ENCODE results near the gene ZFAND3. TPM values are rescaled to one million over a fixed set of nuclear protein-coding genes. Genes with fewer than 3 reads are reported as not detected.

Gene ZFAND3
- total and polyA plus RNA-seq, 10 donors: 9.3 to 63.7 (median 49.9) TPM

GRCh38 chr6:38153076-38153797 is 333.7 kb downstream of the ZFAND3 start:
- TF ChIP-seq POLR2A (IDR thresholded peaks at IDR 0.05) (no peak), POLR2AphosphoS5 (IDR thresholded peaks at IDR 0.05) (no peak), CTCF (IDR thresholded peaks at IDR 0.05 in 8 of 11, conservative IDR thresholded peaks at IDR 0.05 in 3 of 11) (no peak)
- WGBS, 5 donors: 86 to 90% (median 89%) methylated on average over 21 to 23 of the region's 23 CpGs
- no peaks in the 10 kb centered on the region for H3K9me3 ChIP-seq
- H3K27me3 ChIP-seq (replicated peaks in 1 of 7): no peaks in the 10 kb centered on the region
- no peak overlapping the region for H3K4me3 ChIP-seq
- no peak overlapping the region for H3K27ac ChIP-seq
- intact Hi-C loops (cut with DNase I; ENCODE audit: low total_unique reads): no loop called here
- peaks cover 0 to 64% (median 14%) of the 10 kb centered on the region in 6 donors for H3K36me3 ChIP-seq
- peaks cover 0 to 26% (median 8%) of the 10 kb centered on the region in 6 donors for H3K4me1 ChIP-seq
- DNase-seq: no peak

GRCh38 chr6:38153798-38154345 is 334.3 kb downstream of the ZFAND3 start:
- H3K36me3 ChIP-seq: peaks cover 0 to 61% (median 14%) of the 10 kb centered on the region in 6 donors
- intact Hi-C loops (cut with DNase I; ENCODE audit: low total_unique reads): no loop called here
- 70 to 87% (median 80%) methylated on average over 12 to 16 of the region's 16 CpGs for WGBS, 5 donors
- H3K4me3 ChIP-seq: no peak overlapping the region
- H3K27ac ChIP-seq: no peak overlapping the region
- H3K4me1 ChIP-seq: peaks cover 0 to 26% (median 8%) of the 10 kb centered on the region in 6 donors
- TF ChIP-seq POLR2AphosphoS5 (IDR thresholded peaks at IDR 0.05) (no peak), CTCF (IDR thresholded peaks at IDR 0.05 in 8 of 11, conservative IDR thresholded peaks at IDR 0.05 in 3 of 11) (no peak)
- no peak for DNase-seq
- no peaks in the 10 kb centered on the region for H3K9me3 ChIP-seq
- H3K27me3 ChIP-seq (replicated peaks in 1 of 7): no peaks in the 10 kb centered on the region

DNA sequence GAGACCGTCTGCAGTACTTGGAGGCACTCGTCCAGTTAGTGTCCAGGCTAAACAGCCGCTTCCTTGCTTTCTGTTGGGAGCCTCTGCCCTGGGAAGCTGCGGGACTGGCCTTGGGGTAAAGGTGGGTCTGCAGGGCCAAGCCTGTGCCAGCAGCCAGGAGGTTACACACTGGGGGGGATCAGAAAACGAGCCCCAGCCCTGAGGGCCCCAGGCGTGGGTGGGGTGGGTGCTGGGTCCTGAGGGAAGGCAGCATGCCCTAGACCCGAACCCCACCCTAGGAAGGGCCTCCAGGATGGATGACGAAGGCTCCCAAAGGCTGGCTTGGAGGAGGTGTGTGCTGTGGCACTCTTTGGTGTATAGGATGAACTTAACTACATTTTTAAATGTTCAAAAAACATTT is 335.2 kb downstream of the ZFAND3 start:
- Histone ChIP-seq H3K4me3 (no peak overlapping the region), H3K36me3 (peaks cover 0 to 61% (median 14%) of the 10 kb centered on the region in 6 donors), H3K9me3 (no peaks in the 10 kb centered on the region), H3K27me3 (replicated peaks in 1 of 7) (no peaks in the 10 kb centered on the region), H3K27ac (peak overlapping the region in 2 of 8 donors; percentile 36 to 56), H3K4me1 (peaks cover 0 to 26% (median 8%) of the 10 kb centered on the region in 6 donors)
- TF ChIP-seq CTCF (IDR thresholded peaks at IDR 0.05 in 8 of 11, conservative IDR thresholded peaks at IDR 0.05 in 3 of 11) (no peak), POLR2A (IDR thresholded peaks at IDR 0.05) (no peak), POLR2AphosphoS5 (IDR thresholded peaks at IDR 0.05) (no peak)
- 77 to 86% (median 84%) methylated on average over 4 to 8 of the region's 8 CpGs for WGBS, 5 donors
- intact Hi-C loops (cut with DNase I; ENCODE audit: low total_unique reads): no loop called here
- DNase-seq: no peak

GRCh38 chr6:38155144-38155543 is 335.6 kb downstream of the ZFAND3 start:
- Histone ChIP-seq H3K9me3 (no peaks in the 10 kb centered on the region), H3K36me3 (peaks cover 0 to 58% (median 14%) of the 10 kb centered on the region in 6 donors), H3K27me3 (replicated peaks in 1 of 7) (no peaks in the 10 kb centered on the region), H3K27ac (peak overlapping the region in 2 of 8 donors; percentile 36 to 56), H3K4me3 (no peak overlapping the region), H3K4me1 (peaks cover 0 to 26% (median 8%) of the 10 kb centered on the region in 6 donors)
- TF ChIP-seq CTCF (IDR thresholded peaks at IDR 0.05 in 8 of 11, conservative IDR thresholded peaks at IDR 0.05 in 3 of 11) (no peak), POLR2AphosphoS5 (IDR thresholded peaks at IDR 0.05) (peak; percentile 37 to 64 (median 57)), POLR2A (IDR thresholded peaks at IDR 0.05) (no peak)
- no peak for DNase-seq
- 46 to 77% (median 60%) methylated on average over 9 of the region's 9 CpGs for WGBS, 5 donors
- intact Hi-C loops (cut with DNase I; ENCODE audit: low total_unique reads): no loop called here

All from spleen (tissue), 11 donors.